H1 (cell line): ENCODE measurements around the gene E2F3. TPM values are rescaled to one million over a fixed set of nuclear protein-coding genes. Genes with fewer than 3 reads are reported as not detected.

Experiments
- CTCF ChIA-PET: fragments of 300-600 bp; sonication (Branson Sonifier 250); formaldehyde crosslinking; loops from one replicate; lab custom pipeline; 2021; ENCODE audit not compliant: partially characterized antibody; lab: Charles Lee
- POLR2A ChIA-PET: fragments of 300-600 bp; sonication (Branson Sonifier 250); formaldehyde crosslinking; loops from one replicate; lab custom pipeline; 2021; ENCODE audit warnings: inconsistent platforms; ENCODE audit not compliant: partially characterized antibody; lab: Charles Lee
- DNase-seq, 2 experiments: peaks; one replicate each; pipeline versions ENCODE4 v3.0.0 to v3.0.0-alpha.2; 2010 to 2022; ENCODE audit warnings: low spot score in 2 of 2, low read depth in 1 of 2, mixed read lengths in 1 of 2
- FAIRE-seq: peaks from 2 replicates; lab custom pipeline; 2011; peaks lifted over from hg19 to GRCh38; lab: Jason Lieb, UNC
- H2AFZ ChIP-seq: 2 replicates; pipeline ENCODE4 v1.8.1; 2012; ENCODE audit warnings: low read length, inconsistent platforms
- H2AK5ac ChIP-seq: 2 replicates; pipeline ENCODE4 v1.6.1; 2013; ENCODE audit warnings: low read depth, low read length
- H2BK120ac ChIP-seq: replicated peaks from 2 replicates; pipeline ENCODE3; 2013; ENCODE audit warnings: low read depth, low read length, inconsistent platforms
- H2BK12ac ChIP-seq: 2 replicates; pipeline ENCODE4 v1.6.1; 2013; ENCODE audit warnings: low read depth, low read length
- H2BK15ac ChIP-seq: 2 replicates; pipeline ENCODE4 v1.6.1; 2013; ENCODE audit warnings: low read length
- H2BK20ac ChIP-seq: 2 replicates; pipeline ENCODE4 v1.6.1; 2013; ENCODE audit warnings: low read length
- H2BK5ac ChIP-seq: 2 replicates; pipeline ENCODE4 v1.6.1; 2013; ENCODE audit warnings: low read depth, low read length
- H3K14ac ChIP-seq: 2 replicates; pipeline ENCODE4 v1.6.1; 2013; ENCODE audit warnings: inconsistent platforms; ENCODE audit not compliant: insufficient read length
- H3K18ac ChIP-seq: 2 replicates; pipeline ENCODE4 v1.6.1; 2013; ENCODE audit warnings: low read length; ENCODE audit errors: extremely low read depth
- H3K23ac ChIP-seq: 2 replicates; pipeline ENCODE4 v1.6.1; 2013; ENCODE audit warnings: inconsistent platforms; ENCODE audit not compliant: insufficient read length
- H3K23me2 ChIP-seq: 2 replicates; pipeline ENCODE4 v1.6.1; 2013; ENCODE audit warnings: low read depth, low read length
- H3K27ac ChIP-seq: 2 replicates; pipeline ENCODE4 v1.6.1; 2011; ENCODE audit warnings: low read depth, low read length, inconsistent platforms
- H3K27me3 ChIP-seq, 4 experiments: replicated peaks in 1 of 4; 1 replicate in 1 of 4; 2 replicates in 3 of 4; pipeline versions ENCODE4 v1.6.1 to v1.8.1; 2011 to 2013; ENCODE audit warnings: low read length in 3 of 4, mild to moderate bottlenecking in 3 of 4, inconsistent platforms in 2 of 4, mixed read lengths in 2 of 4, moderate library complexity in 1 of 4; ENCODE audit not compliant: control insufficient read depth in 3 of 4, insufficient read depth in 3 of 4; ENCODE audit errors: extremely low read depth in 1 of 4
- H3K36me3 ChIP-seq, 4 experiments: 2 replicates each; pipeline versions ENCODE4 v1.6.1 to v1.8.1; 2011 to 2013; ENCODE audit warnings: mild to moderate bottlenecking in 4 of 4, low read length in 3 of 4, moderate library complexity in 2 of 4, control low read depth in 1 of 4, inconsistent platforms in 1 of 4; ENCODE audit not compliant: insufficient read depth in 4 of 4, control insufficient read depth in 2 of 4
- H3K4ac ChIP-seq: replicated peaks from 2 replicates; pipeline ENCODE3; 2013; ENCODE audit warnings: low read length, low read depth, mixed read lengths, inconsistent platforms; ENCODE audit not compliant: insufficient read length
- H3K4me1 ChIP-seq, 4 experiments: replicated peaks in 1 of 4; 1 replicate in 1 of 4; 2 replicates in 3 of 4; pipeline versions ENCODE4 v1.6.1 to v1.8.1; 2011 to 2013; ENCODE audit warnings: low read length in 3 of 4, inconsistent platforms in 2 of 4, mixed read lengths in 1 of 4; ENCODE audit not compliant: insufficient read depth in 4 of 4, control insufficient read depth in 3 of 4
- H3K4me2 ChIP-seq, 2 experiments: 2 replicates each; pipeline versions ENCODE4 v1.6.1 to v1.8.1; 2011 to 2013; ENCODE audit warnings: low read depth in 2 of 2, low read length in 2 of 2, control low read depth in 1 of 2, inconsistent platforms in 1 of 2, mild to moderate bottlenecking in 1 of 2; ENCODE audit not compliant: insufficient read depth in 1 of 2
- H3K4me3 ChIP-seq, 4 experiments: fragments of 200-600, 300-600 bp in 1 of 4; sonication (generic), shearing (Covaris generic), sonication (Bioruptor Twin) in 1 of 4; 2 replicates each; pipeline versions ENCODE4 v1.5.1 to v1.8.1; 2011 to 2016; ENCODE audit warnings: low read length in 4 of 4, low read depth in 3 of 4, control low read depth in 2 of 4, inconsistent platforms in 2 of 4, mild to moderate bottlenecking in 2 of 4, mixed read lengths in 1 of 4, moderate library complexity in 1 of 4; ENCODE audit not compliant: insufficient read depth in 2 of 4; ENCODE audit errors: extremely low read depth in 1 of 4
- H3K56ac ChIP-seq: replicated peaks from 2 replicates; pipeline ENCODE3; 2013; ENCODE audit warnings: low read depth, mild to moderate bottlenecking, mixed read lengths, low read length, inconsistent platforms; ENCODE audit not compliant: insufficient read length
- H3K79me1 ChIP-seq: 2 replicates; pipeline ENCODE4 v1.6.1; 2013; ENCODE audit warnings: low read depth, low read length, control low read depth
- H3K79me2 ChIP-seq, 2 experiments: 2 replicates each; pipeline versions ENCODE4 v1.6.1 to v1.8.1; 2012 to 2013; ENCODE audit warnings: low read length in 2 of 2, mild to moderate bottlenecking in 2 of 2, inconsistent platforms in 1 of 2; ENCODE audit not compliant: insufficient read depth in 2 of 2, control insufficient read depth in 1 of 2
- H3K9ac ChIP-seq, 4 experiments: replicated peaks in 1 of 4; 1 replicate in 1 of 4; 2 replicates in 3 of 4; pipeline versions ENCODE4 v1.6.1 to v1.8.1; 2011 to 2013; ENCODE audit warnings: low read depth in 3 of 4, low read length in 3 of 4, control low read depth in 2 of 4, mild to moderate bottlenecking in 2 of 4, moderate library complexity in 2 of 4, inconsistent platforms in 1 of 4; ENCODE audit errors: extremely low read depth in 1 of 4
- H3K9me3 ChIP-seq, 2 experiments: 2 replicates each; pipeline versions ENCODE4 v1.6.1 to v1.8.1; 2012 to 2013; ENCODE audit warnings: mild to moderate bottlenecking in 2 of 2, moderate library complexity in 2 of 2, control low read depth in 1 of 2, inconsistent platforms in 1 of 2, low read depth in 1 of 2, low read length in 1 of 2, mixed read lengths in 1 of 2; ENCODE audit not compliant: insufficient read depth in 2 of 2
- H4K20me1 ChIP-seq, 2 experiments: replicated peaks in 1 of 2; 2 replicates each; pipeline versions ENCODE3 to v1.8.1; 2011 to 2013; ENCODE audit warnings: inconsistent platforms in 2 of 2, low read length in 2 of 2, mild to moderate bottlenecking in 1 of 2; ENCODE audit not compliant: insufficient read depth in 2 of 2, control insufficient read depth in 1 of 2
- H4K5ac ChIP-seq: 2 replicates; pipeline ENCODE4 v1.6.1; 2013; ENCODE audit warnings: low read length, low read depth, mixed read lengths, inconsistent platforms; ENCODE audit not compliant: insufficient read length
- H4K8ac ChIP-seq: 2 replicates; pipeline ENCODE4 v1.8.0; 2013; ENCODE audit warnings: mild to moderate bottlenecking, moderate library complexity, low read length, inconsistent platforms; ENCODE audit not compliant: insufficient read depth; ENCODE audit errors: extremely low read depth
- H4K91ac ChIP-seq: replicated peaks from 2 replicates; pipeline ENCODE3; 2013; ENCODE audit warnings: low read length, mixed read lengths, inconsistent platforms; ENCODE audit not compliant: insufficient read length
- BCL11A ChIP-seq, 2 experiments: IDR thresholded peaks; one replicate each; pipeline ENCODE4 v1.6.1; 2011; ENCODE audit warnings: low read depth in 2 of 2, low read length in 2 of 2, mild to moderate bottlenecking in 2 of 2
- BRCA1 ChIP-seq: IDR thresholded peaks from 2 replicates; pipeline ENCODE4 v1.6.1; 2012; ENCODE audit warnings: low read depth, low read length, improper control_type of control experiment
- JUN ChIP-seq: IDR thresholded peaks from 2 replicates; pipeline ENCODE4 v1.6.1; 2011; ENCODE audit warnings: low read depth, mild to moderate bottlenecking, improper control_type of control experiment, low read length
- KDM5A ChIP-seq: fragments of 200-600 bp; IDR thresholded peaks from 2 replicates; pipeline ENCODE4 v1.7.1; 2012; ENCODE audit warnings: mild to moderate bottlenecking, low read length, inconsistent platforms, mixed read lengths
- POLR2A ChIP-seq, 2 experiments: IDR thresholded peaks; 1 replicate in 1 of 2; 2 replicates in 1 of 2; pipeline ENCODE4 v1.6.1; 2011; ENCODE audit warnings: low read depth in 2 of 2, low read length in 2 of 2, mild to moderate bottlenecking in 2 of 2; ENCODE audit errors: control extremely low read depth in 1 of 2
- RNF2 ChIP-seq: fragments of 200-900, 300-1000 bp; sonication (generic); IDR thresholded peaks from 2 replicates; pipeline ENCODE4 v1.7.1; 2016; ENCODE audit warnings: borderline replicate concordance, low read depth, mild to moderate bottlenecking, antibody characterized with exemption, low read length; ENCODE audit not compliant: poor library complexity, severe bottlenecking; ENCODE audit errors: missing control alignments
- SP2 ChIP-seq: IDR thresholded peaks from 2 replicates; pipeline ENCODE4 v1.6.1; 2012; ENCODE audit warnings: mild to moderate bottlenecking, low read length, inconsistent platforms
- SP4 ChIP-seq: IDR thresholded peaks from 2 replicates; pipeline ENCODE4 v1.6.1; 2012; ENCODE audit warnings: low read length, inconsistent platforms
- SRF ChIP-seq: IDR thresholded peaks from 2 replicates; pipeline ENCODE4 v1.6.1; 2011; ENCODE audit warnings: mild to moderate bottlenecking, low read depth, low read length, moderate library complexity
- TAF7 ChIP-seq: optimal IDR thresholded peaks from 2 replicates; pipeline ENCODE3; 2011; ENCODE audit warnings: low read depth, mild to moderate bottlenecking, inconsistent platforms, low read length, moderate library complexity, borderline replicate concordance
- TBP ChIP-seq: IDR thresholded peaks from 2 replicates; pipeline ENCODE4 v1.6.1; 2011; ENCODE audit warnings: low read depth, low read length, improper control_type of control experiment
- USF2 ChIP-seq: IDR thresholded peaks from 2 replicates; pipeline ENCODE4 v1.6.1; 2011; ENCODE audit warnings: low read length, improper control_type of control experiment
- ZNF274 ChIP-seq: IDR thresholded peaks from 2 replicates; pipeline ENCODE4 v1.7.0; 2012; ENCODE audit warnings: low read length, borderline replicate concordance; ENCODE audit errors: extremely low read depth
- WGBS, 2 experiments: shearing (Covaris generic) in 1 of 2; methylation state at CpG; one replicate each; pipeline versions ENCODE4 v1.1.6 to v1.1.7; 2013 to 2015; ENCODE audit warnings: low lambda C conversion rate in 2 of 2, mixed read lengths in 2 of 2, inconsistent platforms in 1 of 2, low coverage in 1 of 2, missing lambda C conversion rate in 1 of 2; ENCODE audit not compliant: insufficient replicate concordance in 2 of 2, insufficient coverage in 1 of 2, insufficient read length in 1 of 2; ENCODE audit errors: extremely low coverage in 1 of 2, missing lambda C conversion rate in 1 of 2; 5-methylcytosine and 5-hydroxymethylcytosine counted together
- polyA plus RNA-seq, 7 experiments: library from polyadenylated mRNA; depleted of rRNA in 3 of 7; stranded (reverse) in 5 of 7; unstranded in 2 of 7; fragments of >200 nt in 5 of 7; fragments of 200-250 nt in 2 of 7; gene quantifications; 1 replicate in 5 of 7; 2 replicates in 1 of 7; 4 replicates in 1 of 7; pipeline versions ENCODE4 v1.2.1 to v1.2.3, GENCODE V29; 2011 to 2013; ENCODE audit warnings: missing spikeins in 2 of 7, mixed read lengths in 2 of 7
- total RNA-seq: library from RNA; stranded (reverse); fragmentation: NEBNext Ultra II Directional; extraction: Animal tissue kit (Norgen Biotek cat#: 25700); gene quantifications from 2 replicates; pipeline ENCODE4 v1.2.1, GENCODE V29; 2021
- TF ChIP-seq, protein P1 (sequence below): IDR thresholded peaks from 2 replicates; pipeline ENCODE4 v1.6.1; 2012; ENCODE audit warnings: inconsistent platforms

The E2F3 gene
- total and polyA plus RNA-seq, 2 of the 8 experiments (the other 6 are each of a cell fraction or from before 2014, with no cell fraction given): 14.9 to 42.2 TPM

- Histone ChIP-seq H3K23ac (no peak overlapping the region), H3K14ac (no peak overlapping the region), H3K56ac (no peak overlapping the region), H3K36me3 (peaks cover 0 to 5% (median 0%) of the 10 kb centered on the region in 4 experiments; a peak in 1 of 8 replicates), H4K91ac (no peak overlapping the region), H3K27ac (no peak overlapping the region), H3K23me2 (no peaks in the 10 kb centered on the region), H2BK5ac (no peak overlapping the region), H3K18ac (no peak overlapping the region), H2BK12ac (no peak overlapping the region), H3K4me2 (no peak overlapping the region), H3K4ac (no peak overlapping the region)
- 89% methylated on average over 2 of the region's 2 CpGs; no CpG with 5 or more reads in 1 of the 2 experiments for WGBS, 2 experiments
- DNase-seq: no peak
- TF ChIP-seq POLR2A (IDR thresholded peaks at IDR 0.05; ENCODE audit: control extremely low read depth in 1 of 2, low read depth in 2 of 2, low read length in 2 of 2) (no peak), RNF2 (no peak), SP2 (no peak), ZNF274 (no peak), SP4 (no peak), SRF (no peak), TAF7 (no peak), USF2 (no peak), BCL11A (IDR thresholded peaks at IDR 0.05; ENCODE audit: low read depth in 2 of 2, low read length in 2 of 2) (no peak), TBP (no peak), JUN (no peak), BRCA1 (no peak), KDM5A (no peak)
- TF ChIP-seq, protein P1, sequence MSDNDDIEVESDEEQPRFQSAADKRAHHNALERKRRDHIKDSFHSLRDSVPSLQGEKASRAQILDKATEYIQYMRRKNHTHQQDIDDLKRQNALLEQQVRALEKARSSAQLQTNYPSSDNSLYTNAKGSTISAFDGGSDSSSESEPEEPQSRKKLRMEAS: no peak
- TF ChIP-seq, all 59 proteins: peak for 0
- Histone ChIP-seq H2AFZ (no peak overlapping the region), H2BK120ac (no peak overlapping the region), H3K9me3 (no peaks in the 10 kb centered on the region), H3K79me2 (peaks cover 10 to 96% of the 10 kb centered on the region in 2 experiments), H3K4me3 (no peak overlapping the region), H3K9ac (no peak overlapping the region), H4K8ac (no peak overlapping the region), H2AK5ac (no peak overlapping the region), H4K20me1 (peaks cover 10 to 24% of the 10 kb centered on the region in 2 experiments), H3K27me3 (no peaks in the 10 kb centered on the region), H4K5ac (no peak overlapping the region), H3K4me1 (peaks cover 0 to 9% (median 5%) of the 10 kb centered on the region in 4 experiments; a peak in 5 of 7 replicates), H2BK20ac (no peak overlapping the region), H3K79me1 (peaks cover 8% of the 10 kb centered on the region), H2BK15ac (no peak overlapping the region)
- FAIRE-seq: no peak
- POLR2A ChIA-PET: interaction anchor here (1.2 kb wide), 1 partner anchor 13 kb away, joined by 3 read pairs; no protein-coding TSS in a partner anchor
- CTCF ChIA-PET: no interaction called here
Observed at GRCh38 chr6:20448828-20449227, 47.1 kb downstream of the E2F3 start.
